ENCODE data around the gene ZNF831. TPM values are rescaled to one million over a fixed set of nuclear protein-coding genes. Genes with fewer than 3 reads are reported as not detected.

ZNF831 gene
- total and polyA plus RNA-seq, 3 donors from 2014 or later = 0.99 to 4.8 (median 4.0) TPM

DNA sequence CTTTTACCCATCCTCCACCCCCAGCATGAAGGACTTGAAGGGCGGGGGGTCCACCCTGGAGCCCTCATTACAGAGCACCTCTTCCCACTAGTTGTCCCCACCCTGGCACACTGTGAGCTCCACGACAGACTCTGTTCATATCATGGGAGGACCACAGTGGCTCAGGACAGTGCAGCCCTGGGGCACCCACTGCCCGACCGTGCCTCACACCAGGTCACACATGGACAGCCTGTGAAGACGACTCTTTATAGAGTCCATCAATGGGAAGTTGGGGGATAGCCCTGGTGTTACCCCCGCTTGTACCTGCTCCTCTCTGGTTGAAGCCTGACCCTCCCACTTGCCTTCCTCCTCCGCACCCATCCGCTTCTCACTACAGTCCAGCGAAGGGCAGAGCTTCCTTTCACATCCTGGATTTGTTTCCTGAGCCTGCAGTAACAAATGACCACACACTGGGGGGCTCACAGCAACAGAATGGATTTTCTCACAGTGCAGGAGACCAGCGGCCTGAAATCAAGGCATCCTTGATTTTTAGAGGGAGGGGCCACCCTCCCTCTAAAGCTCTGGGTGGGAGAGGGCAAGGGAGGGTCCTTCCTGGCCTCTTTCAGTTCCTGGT lies 15.5 kb downstream of the ZNF831 start:
- Histone ChIP-seq H3K27me3 (no peaks in the 10 kb centered on the region), H3K4me1 (no peaks in the 10 kb centered on the region), H3K4me3 (no peak overlapping the region), H3K36me3 (ENCODE audit: low read depth, missing control alignments) (no peaks in the 10 kb centered on the region), H3K9me3 (no peaks in the 10 kb centered on the region), H3K27ac (no peak overlapping the region)
- no peak for DNase-seq
- 77 to 82% methylated on average over 10 of the region's 10 CpGs for WGBS, 2 donors
- intact Hi-C loops (cut with DNase I; ENCODE audit: low total_unique reads) = no loop called here
- TF ChIP-seq CTCF (IDR thresholded peaks at IDR 0.05) (no peak), POLR2A (IDR thresholded peaks at IDR 0.05) (no peak)

- no peaks in the 10 kb centered on the region for H3K4me1 ChIP-seq
- 94 to 97% methylated on average over 5 of the region's 5 CpGs for WGBS, 2 donors
- H3K9me3 ChIP-seq = no peaks in the 10 kb centered on the region
- no peak for TF ChIP-seq CTCF (IDR thresholded peaks at IDR 0.05)
- TF ChIP-seq POLR2A (IDR thresholded peaks at IDR 0.05) = no peak
- intact Hi-C loops (cut with DNase I; ENCODE audit: low total_unique reads) = no loop called here
- no peaks in the 10 kb centered on the region for H3K36me3 ChIP-seq (ENCODE audit: low read depth, missing control alignments)
- DNase-seq = no peak
- H3K27ac ChIP-seq = no peak overlapping the region
- H3K27me3 ChIP-seq = no peaks in the 10 kb centered on the region
- no peak overlapping the region for H3K4me3 ChIP-seq
These were observed 16.4 kb downstream of the ZNF831 start for GRCh38 chr20:59179988-59180387.

GRCh38 chr20:59181936-59182335 lies 18.3 kb downstream of the ZNF831 start:
- Histone ChIP-seq H3K27ac (no peak overlapping the region), H3K27me3 (no peaks in the 10 kb centered on the region), H3K9me3 (no peaks in the 10 kb centered on the region), H3K4me1 (no peaks in the 10 kb centered on the region), H3K36me3 (ENCODE audit: low read depth, missing control alignments) (no peaks in the 10 kb centered on the region), H3K4me3 (no peak overlapping the region)
- intact Hi-C loops (cut with DNase I; ENCODE audit: low total_unique reads) = no loop called here
- DNase-seq = no peak
- no peak for TF ChIP-seq POLR2A (IDR thresholded peaks at IDR 0.05)
- TF ChIP-seq CTCF (IDR thresholded peaks at IDR 0.05) = no peak
- WGBS, 2 donors = 87% methylated on average over 2 of the region's 2 CpGs

DNA sequence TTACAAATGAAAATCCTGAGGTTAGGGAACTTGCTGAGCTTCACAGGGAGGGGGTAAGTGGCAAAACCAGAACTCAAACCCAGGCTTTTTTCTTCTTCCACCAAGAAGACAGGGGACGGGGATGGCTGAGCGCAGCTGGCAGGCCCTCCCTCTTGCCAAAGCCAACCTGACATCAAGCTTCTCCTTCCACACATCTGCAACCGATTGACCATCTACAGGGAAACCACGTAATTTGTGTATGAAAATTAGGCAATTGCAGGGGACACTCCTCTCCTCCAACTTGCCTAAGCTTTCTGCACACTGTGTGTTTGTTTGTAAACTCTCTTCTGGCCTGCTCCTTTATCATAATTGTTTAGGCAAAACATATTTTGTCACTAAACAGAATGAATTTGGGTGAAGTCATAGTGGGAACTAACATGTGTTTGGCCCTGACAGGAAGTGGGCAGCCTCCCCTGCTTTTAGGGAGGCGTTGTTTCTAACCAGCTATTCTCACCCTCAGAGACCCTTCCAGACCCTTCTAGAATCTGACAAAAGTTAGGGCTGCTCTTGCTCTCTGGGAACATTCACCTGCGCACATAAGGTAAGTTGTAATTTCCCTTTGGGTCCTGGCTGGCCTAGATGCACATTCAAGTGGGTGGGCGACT lies 18.9 kb downstream of the ZNF831 start:
- Histone ChIP-seq H3K27ac (no peak overlapping the region), H3K4me3 (no peak overlapping the region), H3K27me3 (no peaks in the 10 kb centered on the region), H3K4me1 (no peaks in the 10 kb centered on the region), H3K36me3 (ENCODE audit: low read depth, missing control alignments) (no peaks in the 10 kb centered on the region), H3K9me3 (no peaks in the 10 kb centered on the region)
- no peak for DNase-seq
- intact Hi-C loops (cut with DNase I; ENCODE audit: low total_unique reads) = no loop called here
- 87 to 88% methylated on average over 5 to 7 of the region's 7 CpGs for WGBS, 2 donors
- TF ChIP-seq CTCF (IDR thresholded peaks at IDR 0.05) = no peak
- TF ChIP-seq POLR2A (IDR thresholded peaks at IDR 0.05) = no peak

DNA sequence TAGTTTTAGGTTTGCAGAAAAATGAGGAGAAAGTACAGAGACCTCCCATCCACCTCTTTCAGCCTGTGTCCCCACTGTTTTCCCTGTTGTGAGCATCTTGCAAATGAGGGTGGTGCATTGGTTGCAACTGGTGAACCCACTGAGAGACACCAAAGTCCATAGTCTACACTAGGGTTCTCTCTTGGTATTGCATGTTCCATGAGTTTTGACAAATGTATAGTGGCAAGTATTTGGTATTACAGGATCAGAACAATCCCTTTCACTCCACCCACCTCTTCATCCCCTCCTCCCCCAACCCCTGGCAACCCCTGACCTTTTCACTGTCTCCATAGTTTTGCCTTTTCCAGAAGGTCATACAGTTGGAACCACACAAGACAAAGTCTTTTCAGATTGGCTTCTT lies 20.1 kb downstream of the ZNF831 start:
- no peaks in the 10 kb centered on the region for H3K27me3 ChIP-seq
- intact Hi-C loops (cut with DNase I; ENCODE audit: low total_unique reads) = no loop called here
- no peak overlapping the region for H3K27ac ChIP-seq
- no peaks in the 10 kb centered on the region for H3K4me1 ChIP-seq
- H3K9me3 ChIP-seq = no peaks in the 10 kb centered on the region
- TF ChIP-seq CTCF (IDR thresholded peaks at IDR 0.05) = no peak
- no peak for TF ChIP-seq POLR2A (IDR thresholded peaks at IDR 0.05)
- DNase-seq = no peak
- no peak overlapping the region for H3K4me3 ChIP-seq
- H3K36me3 ChIP-seq (ENCODE audit: low read depth, missing control alignments) = no peaks in the 10 kb centered on the region
